ENCODE measurements around the gene SEC14L2. TPM values are rescaled to one million over a fixed set of nuclear protein-coding genes. Genes with fewer than 3 reads are reported as not detected.

SEC14L2 gene
- total and polyA plus RNA-seq, 10 of the 15 experiments (the other 5 are each of a cell fraction or from before 2014, with no cell fraction given) = 0.08 to 4.0 (median 0.48) TPM

DNA sequence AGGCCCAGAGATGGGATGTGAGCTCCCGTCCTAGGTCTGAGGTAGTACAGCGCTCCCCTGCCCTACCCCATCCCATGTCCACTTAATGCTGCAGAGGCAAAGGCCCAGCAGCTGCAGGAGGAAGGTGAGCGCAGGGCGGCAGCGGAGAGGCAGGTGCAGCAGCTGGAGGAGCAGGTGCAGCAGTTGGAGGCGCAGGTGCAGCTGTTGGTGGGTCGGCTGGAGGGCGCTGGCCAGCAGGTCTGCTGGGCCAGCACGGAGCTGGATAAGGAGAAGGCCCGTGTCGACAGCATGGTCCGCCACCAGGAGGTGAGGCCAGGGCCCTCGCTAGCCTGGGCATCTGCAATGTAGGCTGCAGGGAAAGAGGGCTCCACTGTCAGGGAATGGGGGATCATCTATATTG lies 24.8 kb upstream of the SEC14L2 start:
- 0 out of 2 replicates have a peak, but pooled peaks have one; percentile 31 for TF ChIP-seq POLR2A (IDR thresholded peaks at IDR 0.05; ENCODE audit: low read depth, low read length)
- TF ChIP-seq, protein P1, sequence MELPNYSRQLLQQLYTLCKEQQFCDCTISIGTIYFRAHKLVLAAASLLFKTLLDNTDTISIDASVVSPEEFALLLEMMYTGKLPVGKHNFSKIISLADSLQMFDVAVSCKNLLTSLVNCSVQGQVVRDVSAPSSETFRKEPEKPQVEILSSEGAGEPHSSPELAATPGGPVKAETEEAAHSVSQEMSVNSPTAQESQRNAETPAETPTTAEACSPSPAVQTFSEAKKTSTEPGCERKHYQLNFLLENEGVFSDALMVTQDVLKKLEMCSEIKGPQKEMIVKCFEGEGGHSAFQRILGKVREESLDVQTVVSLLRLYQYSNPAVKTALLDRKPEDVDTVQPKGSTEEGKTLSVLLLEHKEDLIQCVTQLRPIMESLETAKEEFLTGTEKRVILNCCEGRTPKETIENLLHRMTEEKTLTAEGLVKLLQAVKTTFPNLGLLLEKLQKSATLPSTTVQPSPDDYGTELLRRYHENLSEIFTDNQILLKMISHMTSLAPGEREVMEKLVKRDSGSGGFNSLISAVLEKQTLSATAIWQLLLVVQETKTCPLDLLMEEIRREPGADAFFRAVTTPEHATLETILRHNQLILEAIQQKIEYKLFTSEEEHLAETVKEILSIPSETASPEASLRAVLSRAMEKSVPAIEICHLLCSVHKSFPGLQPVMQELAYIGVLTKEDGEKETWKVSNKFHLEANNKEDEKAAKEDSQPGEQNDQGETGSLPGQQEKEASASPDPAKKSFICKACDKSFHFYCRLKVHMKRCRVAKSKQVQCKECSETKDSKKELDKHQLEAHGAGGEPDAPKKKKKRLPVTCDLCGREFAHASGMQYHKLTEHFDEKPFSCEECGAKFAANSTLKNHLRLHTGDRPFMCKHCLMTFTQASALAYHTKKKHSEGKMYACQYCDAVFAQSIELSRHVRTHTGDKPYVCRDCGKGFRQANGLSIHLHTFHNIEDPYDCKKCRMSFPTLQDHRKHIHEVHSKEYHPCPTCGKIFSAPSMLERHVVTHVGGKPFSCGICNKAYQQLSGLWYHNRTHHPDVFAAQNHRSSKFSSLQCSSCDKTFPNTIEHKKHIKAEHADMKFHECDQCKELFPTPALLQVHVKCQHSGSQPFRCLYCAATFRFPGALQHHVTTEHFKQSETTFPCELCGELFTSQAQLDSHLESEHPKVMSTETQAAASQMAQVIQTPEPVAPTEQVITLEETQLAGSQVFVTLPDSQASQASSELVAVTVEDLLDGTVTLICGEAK (IDR thresholded peaks at IDR 0.05; ENCODE audit: borderline replicate concordance) = no peak
- intact Hi-C loops (cut with micrococcal nuclease; ENCODE audit: unreplicated experiment) (no loop called here), in situ Hi-C loops (cut with MboI) (no loop called here)
- ChIA-PET SMC1A (ENCODE audit: uncharacterized antibody, unreplicated experiment) (no interaction called here), POLR2A (no interaction called here), RAD21 (ENCODE audit: unreplicated experiment) (no interaction called here), CTCF (interaction anchor here (0.6 kb wide), 1 partner anchor 31 kb away, joined by 3 read pairs; no protein-coding TSS in a partner anchor)
- Histone ChIP-seq H3K4me3 (no peak overlapping the region), H3K4me1 (ENCODE audit: control insufficient read depth, insufficient read depth, low read length) (no peaks in the 10 kb centered on the region), H4K20me1 (ENCODE audit: control insufficient read depth, insufficient read depth) (no peaks in the 10 kb centered on the region), H3K9me3 (replicated peaks; ENCODE audit: control insufficient read depth, insufficient read depth, low read length) (no peaks in the 10 kb centered on the region), H3K9ac (ENCODE audit: control insufficient read depth, insufficient read depth, low read length) (no peak overlapping the region), H3K4me2 (ENCODE audit: control insufficient read depth, insufficient read depth) (no peak overlapping the region), H3K79me2 (ENCODE audit: control insufficient read depth, insufficient read depth, low read length) (no peaks in the 10 kb centered on the region), H3K27ac (ENCODE audit: control insufficient read depth, insufficient read depth) (no peak overlapping the region), H2AFZ (ENCODE audit: control insufficient read depth, low read depth, low read length) (no peak overlapping the region), H3K27me3 (replicated peaks in 1 of 2; ENCODE audit: control insufficient read depth in 2 of 2, insufficient read depth in 2 of 2, low read length in 1 of 2) (no peaks in the 10 kb centered on the region), H3K36me3 (ENCODE audit: control insufficient read depth in 2 of 2, insufficient read depth in 2 of 2, low read length in 1 of 2) (no peaks in the 10 kb centered on the region)
- FAIRE-seq = no peak
- 84% methylated on average over 13 of the region's 13 CpGs for WGBS (ENCODE audit: insufficient coverage, insufficient replicate concordance, low lambda C conversion rate, missing lambda C conversion rate)
- no peak for DNase-seq (ENCODE audit: low read depth, low spot score)
- no TSS peak for BruUV-seq (replicated peaks)
- ATAC-seq = no peak

DNA sequence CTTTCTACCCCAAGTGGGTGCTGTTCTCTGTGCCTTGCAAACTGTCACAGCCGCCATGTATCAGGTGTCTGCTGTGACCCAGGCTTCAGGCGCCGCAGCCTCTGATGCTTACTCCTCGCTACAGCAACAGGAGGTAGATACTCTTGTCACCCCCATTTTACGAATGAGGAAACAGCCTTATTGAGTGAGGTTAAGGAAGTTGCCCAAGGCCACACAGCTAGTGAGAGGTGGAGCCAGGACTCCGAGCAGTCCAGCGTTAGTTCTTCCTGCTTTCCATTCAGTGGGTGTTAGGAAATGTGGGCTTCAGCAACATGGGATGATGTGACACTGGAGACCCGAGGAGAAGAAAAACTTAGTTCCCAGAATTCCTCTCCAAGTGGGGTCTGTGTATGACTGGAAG lies 23.9 kb upstream of the SEC14L2 start:
- no peaks in the 10 kb centered on the region for H3K79me2 ChIP-seq (ENCODE audit: control insufficient read depth, insufficient read depth, low read length)
- ChIA-PET RAD21 (ENCODE audit: unreplicated experiment) (interaction anchor here (0.9 kb wide), 1 partner anchor 85 kb away, joined by 3 read pairs; no protein-coding TSS in a partner anchor), SMC1A (ENCODE audit: uncharacterized antibody, unreplicated experiment) (no interaction called here), POLR2A (no interaction called here), CTCF (no interaction called here)
- H3K27ac ChIP-seq (ENCODE audit: control insufficient read depth, insufficient read depth) = no peak overlapping the region
- no peak overlapping the region for H3K4me3 ChIP-seq
- no peaks in the 10 kb centered on the region for H4K20me1 ChIP-seq (ENCODE audit: control insufficient read depth, insufficient read depth)
- intact Hi-C loops (cut with micrococcal nuclease; ENCODE audit: unreplicated experiment) = no loop called here
- 45% methylated on average over 8 of the region's 8 CpGs for WGBS (ENCODE audit: insufficient coverage, insufficient replicate concordance, low lambda C conversion rate, missing lambda C conversion rate)
- no TSS peak for BruUV-seq (replicated peaks)
- TF ChIP-seq ETV6 (conservative IDR thresholded peaks at IDR 0.05 in 1 of 2, IDR thresholded peaks at IDR 0.05 in 1 of 2; ENCODE audit: borderline replicate concordance in 1 of 2, low read depth in 1 of 2) (no peak), KDM1A (IDR thresholded peaks at IDR 0.05; ENCODE audit: borderline replicate concordance) (no peak), IKZF1 (conservative IDR thresholded peaks at IDR 0.05) (no peak)
- in situ Hi-C loops (cut with MboI) = no loop called here
- H3K9ac ChIP-seq (ENCODE audit: control insufficient read depth, insufficient read depth, low read length) = no peak overlapping the region
- H3K9me3 ChIP-seq (replicated peaks; ENCODE audit: control insufficient read depth, insufficient read depth, low read length) = no peaks in the 10 kb centered on the region
- H3K27me3 ChIP-seq (replicated peaks in 1 of 2; ENCODE audit: control insufficient read depth in 2 of 2, insufficient read depth in 2 of 2, low read length in 1 of 2) = no peaks in the 10 kb centered on the region
- ATAC-seq = no peak
- no peak overlapping the region for H2AFZ ChIP-seq (ENCODE audit: control insufficient read depth, low read depth, low read length)
- no peak overlapping the region for H3K4me2 ChIP-seq (ENCODE audit: control insufficient read depth, insufficient read depth)
- no peaks in the 10 kb centered on the region for H3K36me3 ChIP-seq (ENCODE audit: control insufficient read depth in 2 of 2, insufficient read depth in 2 of 2, low read length in 1 of 2)
- FAIRE-seq = no peak
- no peaks in the 10 kb centered on the region for H3K4me1 ChIP-seq (ENCODE audit: control insufficient read depth, insufficient read depth, low read length)
- no peak for DNase-seq (ENCODE audit: low read depth, low spot score)

Measured in GM12878 (cell line).